GM10266 (cell line): ENCODE results near the gene PUS3.

ENCODE experiments used
- DNase-seq: peaks from one replicate; pipeline ENCODE4 v3.0.0; 2012; ENCODE audit errors: extremely low spot score
- CTCF ChIP-seq: IDR thresholded peaks from 2 replicates; pipeline ENCODE4 v1.5.1; 2012; ENCODE audit warnings: mild to moderate bottlenecking, low read depth; ENCODE audit not compliant: control insufficient read depth, insufficient read depth; ENCODE audit errors: missing control alignments

Gene PUS3

GRCh38 chr11:125846188-125846587 lies 56.8 kb downstream of the PUS3 start:
- no peak for DNase-seq
- no peak for TF ChIP-seq CTCF
